Stomach (tissue), 4 donors: Measurements from ENCODE around the gene RSPH9.

Source experiments
- CTCF ChIP-seq, 7 experiments: fragments of 450-650 bp in 4 of 7; fragments of 200-600 bp in 3 of 7; sonication (generic) in 3 of 7; IDR thresholded peaks; one replicate each; pipeline ENCODE4 v1.5.1; 2016 to 2019; ENCODE audit warnings: antibody characterized with exemption in 7 of 7, control low read depth in 2 of 7, mild to moderate bottlenecking in 1 of 7
- POLR2A ChIP-seq, 4 donors: fragments of 450-650 bp; IDR thresholded peaks; one replicate each; pipeline ENCODE4 v1.6.1; 2016; ENCODE audit warnings: antibody characterized with exemption in 4 of 4, control low read depth in 2 of 4, mild to moderate bottlenecking in 1 of 4, moderate library complexity in 1 of 4

GRCh38 chr6:43707269-43707668 lies 62.4 kb downstream of the RSPH9 start:
- TF ChIP-seq POLR2A (IDR thresholded peaks at IDR 0.05) (no peak), CTCF (IDR thresholded peaks at IDR 0.05) (no peak)
